G401.6 (cell line): ENCODE measurements around the gene CATSPER3.
"Not testable (repeated sequence)": the region's sequence is repeated elsewhere in the genome, so short reads cannot be mapped to it uniquely, and the experiment has no call there.

Experiments used
- FAIRE-seq: peaks from 2 replicates; lab custom pipeline; 2012; peaks lifted over from hg19 to GRCh38; lab: Jason Lieb, UNC

CATSPER3 gene

GRCh38 chr5:134975078-134975715 lies 7.5 kb downstream of the CATSPER3 start:
- no peak for FAIRE-seq

- no peak for FAIRE-seq
These were observed 8.1 kb downstream of the CATSPER3 start for GRCh38 chr5:134975843-134976242.

- FAIRE-seq: no peak
These were observed 9.1 kb downstream of the CATSPER3 start for GRCh38 chr5:134976841-134977240.

- FAIRE-seq: no peak
These were observed 11.7 kb downstream of the CATSPER3 start for GRCh38 chr5:134979416-134979815.

- FAIRE-seq: no peak
These were observed 14.5 kb downstream of the CATSPER3 start for GRCh38 chr5:134982230-134982629.

- no peak for FAIRE-seq
These were observed 21.6 kb downstream of the CATSPER3 start for GRCh38 chr5:134989266-134989830.

GRCh38 chr5:134990183-134990582 lies 22.5 kb downstream of the CATSPER3 start:
- not testable (repeated sequence) for FAIRE-seq

GRCh38 chr5:134992148-134992547 lies 24.4 kb downstream of the CATSPER3 start:
- FAIRE-seq: no peak

- FAIRE-seq: no peak
These were observed 25.5 kb downstream of the CATSPER3 start for GRCh38 chr5:134993161-134993560.

GRCh38 chr5:134994560-134995156 lies 27.0 kb downstream of the CATSPER3 start:
- FAIRE-seq: no peak

- no peak for FAIRE-seq
These were observed 28.2 kb downstream of the CATSPER3 start for GRCh38 chr5:134995850-134996402.

- no peak for FAIRE-seq
These were observed 29.3 kb downstream of the CATSPER3 start for GRCh38 chr5:134997015-134997414.

- not testable (repeated sequence) for FAIRE-seq
These were observed 30.4 kb downstream of the CATSPER3 start for GRCh38 chr5:134998068-134998467.

- FAIRE-seq: no peak
These were observed 36.7 kb downstream of the CATSPER3 start for GRCh38 chr5:135004376-135004775.

- FAIRE-seq: no peak
These were observed 37.4 kb downstream of the CATSPER3 start for GRCh38 chr5:135005076-135005475.

- no peak for FAIRE-seq
These were observed 39.6 kb downstream of the CATSPER3 start for GRCh38 chr5:135007305-135007704.

- no peak for FAIRE-seq
These were observed 40.1 kb downstream of the CATSPER3 start for GRCh38 chr5:135007749-135008363.

- no peak for FAIRE-seq
These were observed 40.8 kb downstream of the CATSPER3 start for GRCh38 chr5:135008556-135008955.

- FAIRE-seq: no peak
These were observed 41.5 kb downstream of the CATSPER3 start for GRCh38 chr5:135008981-135009735.

- no peak for FAIRE-seq
These were observed 42.2 kb downstream of the CATSPER3 start for GRCh38 chr5:135009736-135010501.

GRCh38 chr5:135010502-135011354 lies 43.0 kb downstream of the CATSPER3 start:
- FAIRE-seq: no peak
